Endothelial cell of umbilical vein (primary cell): ENCODE results near the gene KIF25. TPM values are rescaled to one million over a fixed set of nuclear protein-coding genes. Genes with fewer than 3 reads are reported as not detected.

Experiments
- BruUV-seq: library from RNA; stranded (reverse); fragments of 400-500 nt; replicated peaks from 2 replicates; lab custom pipeline; 2021; lab: Mats Ljungman, UMichigan
- CTCF ChIA-PET: fragments of 300-600, 350-600 bp; sonication (Branson Sonifier 250); formaldehyde crosslinking; loops from one replicate; lab custom pipeline; 2021; ENCODE audit warnings: antibody characterized with exemption, inconsistent platforms; lab: Charles Lee
- POLR2A ChIA-PET: fragments of 300-600, 350-600 bp; sonication (Branson Sonifier 250); formaldehyde crosslinking; loops from one replicate; lab custom pipeline; 2021; ENCODE audit warnings: antibody characterized with exemption, inconsistent platforms; lab: Charles Lee
- DNase-seq: peaks from one replicate; pipeline ENCODE4 v3.0.0-alpha.2; 2011; ENCODE audit warnings: low read depth, low spot score
- FAIRE-seq: peaks from 2 replicates; lab custom pipeline; 2011; peaks lifted over from hg19 to GRCh38; lab: Jason Lieb, UNC
- H2AFZ ChIP-seq: 2 replicates; pipeline ENCODE4 v1.6.0; 2012; ENCODE audit warnings: low read depth, low read length, control low read depth, inconsistent platforms
- H3K27ac ChIP-seq: 2 replicates; pipeline ENCODE4 v1.5.1; 2011; ENCODE audit warnings: low read depth, mild to moderate bottlenecking, control low read depth, low read length, moderate library complexity; ENCODE audit not compliant: insufficient read depth
- H3K27me3 ChIP-seq, 2 experiments: 2 replicates each; pipeline versions ENCODE4 v1.6.0 to v1.6.1; 2011; ENCODE audit warnings: low read length in 2 of 2, mixed read lengths in 1 of 2; ENCODE audit not compliant: control insufficient read depth in 2 of 2, insufficient read depth in 2 of 2
- H3K36me3 ChIP-seq, 2 experiments: 2 replicates in 1 of 2; 3 replicates in 1 of 2; pipeline ENCODE4 v1.5.1; 2011; ENCODE audit warnings: low read length in 2 of 2, mild to moderate bottlenecking in 1 of 2, moderate library complexity in 1 of 2; ENCODE audit not compliant: control insufficient read depth in 2 of 2, insufficient read depth in 2 of 2; ENCODE audit errors: extremely low read depth in 1 of 2
- H3K4me1 ChIP-seq: 3 replicates; pipeline ENCODE4 v1.5.1; 2011; ENCODE audit warnings: mild to moderate bottlenecking, low read length; ENCODE audit not compliant: control insufficient read depth, insufficient read depth; ENCODE audit errors: extremely low read depth
- H3K4me2 ChIP-seq: 2 replicates; pipeline ENCODE4 v1.6.1; 2011; ENCODE audit warnings: low read length, control low read depth, mixed read lengths; ENCODE audit not compliant: insufficient read depth
- H3K4me3 ChIP-seq, 3 experiments: fragments of 200-600 bp in 1 of 3; sonication (generic), shearing (Covaris generic) in 1 of 3; replicated peaks in 1 of 3; 2 replicates each; pipeline ENCODE4 v1.5.1; 2011 to 2016; ENCODE audit warnings: control low read depth in 3 of 3, low read length in 3 of 3, mild to moderate bottlenecking in 2 of 3, inconsistent platforms in 1 of 3, low read depth in 1 of 3, moderate library complexity in 1 of 3; ENCODE audit not compliant: insufficient read depth in 1 of 3
- H3K79me2 ChIP-seq: 2 replicates; pipeline ENCODE4 v1.6.0; 2012; ENCODE audit warnings: low read length, inconsistent platforms; ENCODE audit not compliant: control insufficient read depth, insufficient read depth
- H3K9ac ChIP-seq: replicated peaks from 2 replicates; pipeline ENCODE3; 2011; ENCODE audit warnings: low read length, control low read depth; ENCODE audit not compliant: insufficient read depth; ENCODE audit errors: extremely low read depth
- H3K9me1 ChIP-seq: replicated peaks from 3 replicates; pipeline ENCODE4 v1.6.0; 2011; ENCODE audit warnings: mild to moderate bottlenecking, low read length; ENCODE audit not compliant: control insufficient read depth, insufficient read depth; ENCODE audit errors: extremely low read depth
- H3K9me3 ChIP-seq: replicated peaks from 2 replicates; pipeline ENCODE4 v1.5.1; 2012; ENCODE audit warnings: low read length, inconsistent platforms; ENCODE audit not compliant: control insufficient read depth, insufficient read depth
- H4K20me1 ChIP-seq: replicated peaks from 2 replicates; pipeline ENCODE3; 2011; ENCODE audit warnings: mild to moderate bottlenecking, low read length; ENCODE audit not compliant: control insufficient read depth, insufficient read depth; ENCODE audit errors: extremely low read depth
- CTCF ChIP-seq, 2 donors: IDR thresholded peaks; 1 replicate in 1 of 2; 2 replicates in 1 of 2; pipeline ENCODE4 v1.5.1; 2011; ENCODE audit warnings: low read length in 2 of 2, mild to moderate bottlenecking in 2 of 2, moderate library complexity in 2 of 2, control low read depth in 1 of 2, inconsistent platforms in 1 of 2, low read depth in 1 of 2; ENCODE audit not compliant: insufficient read depth in 1 of 2; ENCODE audit errors: extremely low read depth in 1 of 2
- EZH2 ChIP-seq: IDR thresholded peaks from 2 replicates; pipeline ENCODE4 v1.6.1; 2012; ENCODE audit warnings: borderline replicate concordance, low read depth, mild to moderate bottlenecking, moderate library complexity, low read length, inconsistent platforms; ENCODE audit not compliant: severe bottlenecking
- FOS ChIP-seq: IDR thresholded peaks from 2 replicates; pipeline ENCODE4 v1.6.1; 2011; ENCODE audit warnings: mild to moderate bottlenecking, low read length, moderate library complexity, borderline replicate concordance; ENCODE audit not compliant: insufficient read depth
- GATA2 ChIP-seq: IDR thresholded peaks from 2 replicates; pipeline ENCODE4 v1.7.0; 2011; ENCODE audit warnings: low read depth, mild to moderate bottlenecking, moderate library complexity, mixed read lengths, low read length; ENCODE audit not compliant: insufficient read length, insufficient read depth
- JUN ChIP-seq: IDR thresholded peaks from 2 replicates; pipeline ENCODE4 v1.6.1; 2011; ENCODE audit warnings: borderline replicate concordance, low read depth; ENCODE audit not compliant: insufficient read length, insufficient read depth
- MAX ChIP-seq: IDR thresholded peaks from 2 replicates; pipeline ENCODE4 v1.6.1; 2011; ENCODE audit not compliant: insufficient read depth, insufficient read length
- MYC ChIP-seq: IDR thresholded peaks from one replicate; pipeline ENCODE4 v1.6.1; 2011; ENCODE audit warnings: mild to moderate bottlenecking, low read depth, low read length
- POLR2A ChIP-seq: IDR thresholded peaks from 2 replicates; pipeline ENCODE4 v1.6.1; 2012; ENCODE audit warnings: low read depth, mild to moderate bottlenecking, control low read depth, low read length
- POLR2AphosphoS5 ChIP-seq: IDR thresholded peaks from 2 replicates; pipeline ENCODE4 v1.6.1; 2012; ENCODE audit warnings: low read depth, mild to moderate bottlenecking, control low read depth, low read length, moderate library complexity; ENCODE audit not compliant: insufficient read depth
- dilution Hi-C: fragments of 300-500 bp; cut with MboI; formaldehyde crosslinking; loops from one replicate; pipeline ENCODE4 v1.15.0; 2019; ENCODE audit warnings: low sequenced_read_pairs; ENCODE audit not compliant: extremely low pct_ligation_motif_present
- intact Hi-C: fragments of 100-400 bp; cut with micrococcal nuclease; formaldehyde crosslinking; loops from one replicate; pipeline ENCODE4 v1.10.0; 2022
- polyA plus RNA-seq, 4 experiments: library from polyadenylated mRNA; depleted of rRNA in 3 of 4; stranded (reverse) in 3 of 4; unstranded in 1 of 4; fragments of >200 nt; gene quantifications; 2 replicates each; pipeline versions ENCODE4 v1.2.1 to v1.2.3, GENCODE V29; 2011 to 2012; ENCODE audit warnings: missing spikeins in 1 of 4
- total RNA-seq: library from RNA; stranded (reverse); gene quantifications from 2 replicates; pipeline ENCODE4 v1.2.3, GENCODE V29; 2021

The KIF25 gene
- total and polyA plus RNA-seq, 2 donors (not counting 3 experiments of a cell fraction or from before 2014, with no cell fraction given), result not detected

GRCh38 chr6:167965592-167966539, 31.6 kb upstream of the KIF25 start:
- no peaks in the 10 kb centered on the region for H3K9me1 ChIP-seq
- POLR2A ChIA-PET, result no interaction called here
- H3K9ac ChIP-seq, result no peak overlapping the region
- no peaks in the 10 kb centered on the region for H3K9me3 ChIP-seq
- CTCF ChIA-PET, result no interaction called here
- no peaks in the 10 kb centered on the region for H3K79me2 ChIP-seq
- H3K4me3 ChIP-seq, result no peak overlapping the region
- BruUV-seq, result no TSS peak
- DNase-seq (no peak), FAIRE-seq (no peak)
- no peaks in the 10 kb centered on the region for H4K20me1 ChIP-seq
- no peak overlapping the region for H3K4me2 ChIP-seq
- peaks cover 19% of the 10 kb centered on the region in 2 experiments for H3K36me3 ChIP-seq
- no peak overlapping the region for H3K27ac ChIP-seq
- H3K27me3 ChIP-seq, result no peaks in the 10 kb centered on the region
- no peak overlapping the region for H2AFZ ChIP-seq
- dilution Hi-C loops (no loop called here), intact Hi-C loops (no loop called here)
- TF ChIP-seq MAX (no peak), POLR2AphosphoS5 (no peak), POLR2A (no peak), MYC (no peak), GATA2 (no peak), CTCF (IDR thresholded peaks at IDR 0.05; ENCODE audit: extremely low read depth in 1 of 2, insufficient read depth in 1 of 2, low read depth in 1 of 2, low read length in 2 of 2) (no peak), EZH2 (no peak), JUN (no peak), FOS (no peak)
- H3K4me1 ChIP-seq, result peaks cover 6% of the 10 kb centered on the region
